GM19240 (cell line): ENCODE results near the gene ITPR2.
"Not testable (repeated sequence)": the region's sequence is repeated elsewhere in the genome, so short reads cannot be mapped to it uniquely, and the experiment has no call there.

Source experiments
- DNase-seq: peaks from one replicate; pipeline ENCODE4 v3.0.0; 2011; ENCODE audit warnings: low spot score; ENCODE audit not compliant: insufficient read length

The ITPR2 gene

DNA sequence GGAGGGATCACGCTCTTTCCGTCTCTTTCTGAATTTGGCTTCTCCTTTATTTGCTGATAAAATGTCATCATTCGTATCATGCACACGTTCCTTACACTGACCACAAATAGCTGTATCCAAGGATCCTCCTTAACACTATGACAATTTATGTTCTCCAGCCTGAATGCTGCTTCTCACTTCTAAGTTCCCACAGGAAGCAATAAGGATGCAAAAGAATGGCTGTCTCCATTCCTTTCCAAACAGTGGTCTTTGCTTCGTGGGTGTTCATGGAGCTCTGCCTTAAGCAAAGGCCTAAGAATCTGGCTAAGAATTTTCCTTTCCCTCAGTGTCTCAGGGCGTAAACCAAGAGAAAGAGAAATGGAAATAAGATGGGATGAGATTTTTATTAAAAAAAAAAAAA lies 200.2 kb downstream of the ITPR2 start:
- DNase-seq: no peak

DNA sequence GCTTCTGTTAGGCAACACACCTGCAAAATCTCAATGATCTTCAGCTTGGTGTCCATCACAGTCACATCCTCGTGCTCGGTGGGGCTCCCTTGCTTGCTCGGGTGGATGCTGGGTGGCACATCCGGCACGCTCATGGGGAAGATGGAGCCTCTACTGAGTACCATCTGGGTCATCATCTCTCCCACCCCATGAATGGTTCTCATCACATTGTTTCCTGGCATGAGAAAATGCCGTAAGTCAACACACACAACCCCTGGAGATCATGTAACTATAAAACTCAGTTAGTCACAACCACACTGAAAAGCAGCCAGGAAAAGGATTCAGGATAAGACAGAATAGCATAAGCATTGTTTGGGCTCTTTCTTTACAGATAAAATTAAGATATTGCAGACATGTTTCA lies 201.1 kb downstream of the ITPR2 start:
- DNase-seq: no peak

DNA sequence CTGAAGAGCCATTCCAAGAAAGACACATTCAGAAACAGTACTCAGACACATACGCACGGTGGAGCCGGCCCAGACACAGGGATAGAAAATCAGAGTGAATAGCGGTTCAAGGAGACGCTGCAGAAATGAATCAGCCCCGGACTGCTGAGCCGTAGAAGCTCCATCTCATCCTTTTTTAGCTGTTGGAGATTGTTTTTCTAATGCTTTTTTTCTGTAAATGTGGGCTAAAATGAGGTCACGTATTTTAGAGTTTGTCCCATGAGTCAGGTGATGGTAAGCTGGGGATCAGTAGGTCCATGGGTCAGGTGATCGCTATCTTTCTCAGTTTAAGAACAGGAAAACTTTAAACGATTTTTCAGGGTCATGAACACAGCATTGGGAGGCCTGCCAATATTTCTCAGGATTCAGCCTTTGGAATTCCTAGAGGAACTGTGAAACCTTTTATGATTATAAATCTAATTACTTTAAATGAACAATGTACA lies 202.4 kb downstream of the ITPR2 start:
- DNase-seq: no peak

DNA sequence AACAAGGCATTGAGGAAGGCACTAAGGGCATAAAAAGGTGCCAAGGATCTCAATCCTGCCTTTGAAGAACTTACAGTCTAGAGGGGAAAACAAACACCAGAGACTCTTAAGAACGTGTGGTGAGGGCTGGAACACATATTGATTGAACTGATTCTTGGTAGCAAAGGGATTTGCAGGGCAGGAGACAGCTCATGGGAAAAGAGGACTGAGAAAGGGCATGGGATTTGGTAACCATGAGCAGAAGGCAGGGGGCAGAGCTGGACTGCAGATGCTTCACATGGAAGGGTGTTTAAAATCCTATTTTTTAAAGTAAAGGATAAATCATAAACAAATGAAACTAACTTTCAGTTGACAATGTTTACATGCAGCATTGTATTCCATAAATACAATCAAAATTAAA lies 203.1 kb downstream of the ITPR2 start:
- no peak for DNase-seq

DNA sequence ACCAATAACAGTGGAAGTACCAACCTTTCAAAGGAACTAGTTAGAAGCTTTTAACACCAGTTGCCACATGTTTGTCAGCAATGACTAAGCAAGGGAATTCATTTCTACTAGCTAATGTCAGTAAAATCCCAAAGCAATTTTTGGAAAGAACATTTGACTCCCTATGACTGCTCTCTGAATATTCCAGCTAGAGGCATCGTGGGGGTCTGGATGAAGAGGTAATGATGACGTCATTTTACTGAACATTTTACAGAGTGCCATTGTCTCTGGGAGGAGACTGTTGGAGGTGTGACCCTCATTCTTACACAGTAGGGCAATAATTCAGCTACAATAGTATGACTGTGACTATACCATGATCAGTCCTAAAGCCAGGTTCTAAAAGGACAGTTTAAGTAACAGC lies 204.8 kb downstream of the ITPR2 start:
- no peak for DNase-seq

DNA sequence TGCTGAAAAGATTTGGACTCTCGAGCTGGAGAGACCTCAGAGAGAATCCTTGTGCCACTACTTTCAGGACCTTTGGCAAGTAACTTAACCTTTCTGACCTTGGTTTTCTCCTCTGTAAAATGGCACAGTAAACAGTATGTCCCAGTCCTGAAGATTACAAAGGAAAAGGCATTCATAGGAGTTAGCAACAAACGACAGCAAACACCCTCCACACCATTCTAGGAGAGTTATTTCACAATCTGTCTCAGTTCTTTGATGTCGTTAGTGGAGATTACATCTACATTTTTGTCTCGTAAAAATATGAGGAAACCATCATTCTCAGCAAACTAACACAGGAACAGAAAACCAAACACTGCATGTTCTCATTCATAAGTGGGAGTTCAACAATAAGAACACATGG lies 205.7 kb downstream of the ITPR2 start:
- DNase-seq: no peak

DNA sequence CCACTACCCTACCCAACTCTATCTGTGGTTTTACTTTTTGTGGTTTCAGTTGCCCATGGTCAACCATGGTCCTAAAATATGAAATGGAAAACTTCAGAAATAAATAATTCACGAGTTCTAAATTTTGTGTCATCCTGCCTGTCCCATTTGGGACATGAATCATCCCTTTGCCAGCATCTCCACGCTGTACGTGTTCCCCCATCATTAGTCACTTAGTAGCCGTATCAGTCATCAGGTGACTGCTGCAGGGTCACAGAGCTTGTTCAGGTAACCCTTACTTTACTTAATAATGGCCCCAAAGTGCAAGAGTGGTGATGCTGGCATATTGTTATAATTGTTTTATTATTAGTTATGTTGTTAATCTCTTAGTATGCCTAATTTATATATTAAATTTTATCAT lies 209.9 kb downstream of the ITPR2 start:
- DNase-seq: no peak

DNA sequence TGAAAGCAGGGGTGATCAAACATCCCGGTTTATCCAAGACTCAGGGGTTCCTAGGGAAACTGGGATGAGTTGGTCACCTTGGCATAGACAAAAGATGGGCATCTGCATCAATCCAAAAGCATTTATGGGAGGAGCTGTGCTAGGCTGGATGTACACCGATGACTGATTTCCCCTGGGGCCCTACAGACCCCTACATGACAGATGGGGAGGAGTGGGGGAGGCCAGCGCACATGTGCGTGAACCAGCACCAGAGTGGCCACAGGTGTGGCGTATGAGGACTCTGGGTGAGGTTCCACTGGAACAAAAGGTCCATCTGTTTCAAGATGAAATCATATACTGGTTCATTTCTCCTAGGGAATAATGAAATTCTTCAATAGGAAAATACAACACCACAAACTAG lies 210.4 kb downstream of the ITPR2 start:
- DNase-seq: no peak

DNA sequence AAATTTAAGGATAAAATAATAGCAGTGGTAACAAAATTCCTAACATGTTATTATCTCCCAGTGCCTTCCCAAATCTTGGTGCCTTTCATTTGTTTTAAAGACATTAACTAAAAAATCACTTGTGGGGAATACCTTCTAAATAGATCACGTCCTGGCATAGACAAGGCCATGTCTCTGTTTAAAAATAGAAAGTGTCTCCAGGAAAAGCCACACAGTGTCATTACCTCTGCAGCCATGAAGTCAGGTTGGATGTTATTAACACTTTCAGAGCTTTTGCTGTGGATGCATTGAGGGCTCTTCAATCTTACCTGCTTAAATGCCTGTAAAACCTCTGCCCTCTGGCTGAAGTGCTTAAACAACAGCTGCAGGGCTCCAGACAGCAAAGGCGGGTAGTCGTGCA lies 211.1 kb downstream of the ITPR2 start:
- DNase-seq: no peak

DNA sequence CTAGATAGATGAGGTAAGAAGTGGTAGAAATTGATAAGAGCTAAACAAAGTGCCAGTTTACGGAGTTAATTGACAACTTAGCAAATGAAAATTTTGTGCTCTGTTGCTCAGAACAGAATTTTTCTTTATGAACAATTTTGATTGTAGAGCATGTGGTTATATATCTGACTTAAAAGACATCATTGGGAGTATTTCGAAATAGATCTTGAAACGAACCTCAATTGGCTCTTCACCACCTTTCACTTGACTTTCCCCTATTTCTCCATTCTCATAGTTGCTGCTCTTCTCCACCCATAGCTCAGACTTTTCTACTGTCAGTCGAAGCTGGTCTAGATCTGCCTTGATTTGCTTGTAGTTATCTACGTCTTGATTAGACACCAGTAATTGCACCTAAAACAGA lies 212.1 kb downstream of the ITPR2 start:
- no peak for DNase-seq

DNA sequence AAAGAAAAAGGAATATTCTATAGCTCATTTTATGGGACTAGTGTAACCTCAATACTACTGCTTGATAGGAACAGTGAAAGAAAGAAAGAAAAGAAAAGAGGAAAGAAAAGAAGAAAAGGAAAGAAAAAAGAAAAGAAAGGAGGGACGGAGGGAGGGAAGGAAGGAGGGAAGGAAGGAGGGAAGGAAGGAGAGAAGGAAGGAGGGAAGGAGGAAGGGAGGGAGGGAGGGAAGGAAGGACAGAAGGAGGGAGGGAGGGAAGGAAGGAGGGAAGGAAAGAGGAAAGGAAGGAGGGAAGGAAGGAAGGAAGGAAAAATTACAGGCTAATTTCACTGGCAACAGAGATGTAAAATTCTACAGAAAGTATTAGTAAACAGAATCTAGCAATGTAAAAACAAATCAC lies 215.5 kb downstream of the ITPR2 start:
- DNase-seq: no peak

DNA sequence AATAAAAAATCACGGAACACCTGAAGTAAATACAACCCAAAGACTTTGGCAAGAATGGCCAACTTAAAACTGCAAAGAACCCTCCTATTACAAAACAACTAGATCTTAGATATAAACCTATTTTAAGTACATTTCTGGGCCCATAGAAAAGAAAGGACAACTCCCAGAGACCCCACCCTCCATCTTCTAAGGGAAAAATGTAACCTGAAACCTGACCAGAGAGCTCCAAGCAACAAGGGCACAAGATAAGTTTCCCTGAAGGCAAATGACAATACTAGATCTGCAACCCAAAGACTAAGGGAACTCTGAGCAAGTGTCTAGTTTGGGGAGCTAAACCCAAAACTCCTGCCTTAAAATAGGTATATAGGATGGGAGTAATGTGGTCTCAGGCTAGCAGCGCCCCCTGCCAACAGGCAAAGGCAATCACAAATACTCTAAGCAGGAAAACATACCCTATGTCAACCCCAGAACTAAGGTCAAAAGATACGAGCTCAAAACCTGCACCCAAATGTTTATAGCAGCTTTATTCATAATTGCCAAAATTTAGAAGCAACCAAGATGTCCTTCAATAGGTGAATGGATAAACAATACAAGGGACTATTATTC lies 218.9 kb downstream of the ITPR2 start:
- DNase-seq: no peak

DNA sequence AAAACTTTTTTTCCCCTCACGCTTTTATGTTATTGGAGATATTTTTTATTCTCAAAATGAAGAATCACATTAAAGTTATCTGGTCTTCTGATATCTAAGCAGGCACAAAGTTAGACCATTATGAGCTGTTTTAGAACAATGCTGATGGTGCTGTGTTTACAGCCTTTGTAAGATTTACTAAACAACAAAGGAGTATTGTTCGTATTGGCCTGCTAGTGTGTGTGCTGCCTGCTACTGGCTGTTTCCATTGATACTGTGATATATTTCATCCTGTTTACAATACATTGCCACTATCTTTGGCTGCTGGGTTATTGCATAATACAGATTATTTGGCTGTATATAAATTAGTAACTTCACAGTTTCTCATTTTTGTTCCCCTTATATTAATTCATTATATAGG lies 220.8 kb downstream of the ITPR2 start:
- DNase-seq: no peak

DNA sequence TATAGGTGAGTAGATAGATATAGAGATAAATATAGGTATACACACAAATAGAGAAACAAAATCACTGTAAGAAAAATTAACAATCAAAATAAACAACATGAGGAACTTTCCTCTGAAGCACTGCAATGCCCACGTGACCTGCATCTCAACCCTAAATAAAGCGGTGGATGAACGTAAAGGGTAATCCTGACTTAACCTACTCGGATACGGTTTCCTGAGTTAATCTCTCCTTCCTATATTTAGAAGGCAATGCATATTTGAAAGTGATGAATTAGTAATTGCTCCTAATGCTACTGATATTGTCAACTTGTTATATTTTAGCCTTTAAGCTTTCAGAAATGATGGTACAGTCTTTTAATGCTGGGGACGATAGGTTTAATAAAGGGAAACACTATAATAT lies 221.4 kb downstream of the ITPR2 start:
- no peak for DNase-seq

DNA sequence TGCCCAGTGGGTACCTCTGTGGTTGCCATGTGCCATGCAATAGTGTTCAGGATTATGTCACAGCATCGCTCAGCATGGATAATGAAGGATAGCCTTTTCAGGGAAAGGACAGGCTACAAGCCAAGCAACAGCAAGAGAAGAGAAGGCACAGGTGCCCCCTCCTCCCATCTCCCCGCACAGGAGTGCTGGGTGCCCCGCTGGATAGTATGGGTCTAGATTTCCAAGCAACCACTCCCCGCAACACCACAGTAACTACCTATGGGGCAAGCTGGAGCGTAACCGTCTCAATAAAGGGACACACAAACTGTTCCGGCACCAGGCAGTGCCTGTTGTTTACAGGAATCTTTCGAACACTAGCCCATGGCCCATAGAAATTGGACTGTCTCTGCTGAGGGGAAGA lies 222.2 kb downstream of the ITPR2 start:
- no peak for DNase-seq

DNA sequence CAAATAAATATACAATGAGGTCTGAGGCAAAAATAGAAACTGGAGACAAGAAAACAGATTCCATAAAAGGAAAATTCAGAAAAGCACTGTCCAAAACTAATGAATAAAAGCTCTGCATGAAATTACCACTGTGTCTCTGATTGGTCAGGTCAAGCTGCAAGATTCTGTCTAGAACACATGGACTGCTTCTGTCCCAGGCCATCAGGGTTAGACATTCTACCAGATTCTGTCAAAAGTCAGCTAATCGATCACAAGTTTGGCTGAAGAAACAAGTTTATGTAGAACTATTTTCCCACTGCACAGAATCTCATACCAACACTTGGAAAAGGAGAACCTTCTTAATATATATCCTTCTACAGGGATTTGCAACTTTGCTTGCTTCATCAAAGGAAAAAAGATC lies 223.0 kb downstream of the ITPR2 start:
- no peak for DNase-seq

DNA sequence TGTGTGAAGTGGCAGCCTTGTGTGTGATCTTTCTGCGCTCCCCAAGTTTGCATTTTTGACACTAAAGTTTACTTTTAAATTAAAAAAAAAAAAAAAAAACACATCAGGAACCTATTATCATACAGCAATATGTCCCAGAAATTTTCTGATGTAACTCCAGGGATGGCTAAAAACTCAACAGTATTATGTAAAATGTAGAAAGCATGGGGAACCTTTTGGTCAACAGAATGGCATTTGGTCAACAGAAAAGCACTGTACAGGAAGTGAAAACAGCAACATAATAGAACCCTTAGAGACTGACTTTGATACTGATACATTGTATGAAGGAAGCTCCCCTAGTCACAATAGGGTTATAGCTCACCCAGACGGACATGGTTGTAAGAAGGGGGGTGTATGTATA lies 224.3 kb downstream of the ITPR2 start:
- no peak for DNase-seq

DNA sequence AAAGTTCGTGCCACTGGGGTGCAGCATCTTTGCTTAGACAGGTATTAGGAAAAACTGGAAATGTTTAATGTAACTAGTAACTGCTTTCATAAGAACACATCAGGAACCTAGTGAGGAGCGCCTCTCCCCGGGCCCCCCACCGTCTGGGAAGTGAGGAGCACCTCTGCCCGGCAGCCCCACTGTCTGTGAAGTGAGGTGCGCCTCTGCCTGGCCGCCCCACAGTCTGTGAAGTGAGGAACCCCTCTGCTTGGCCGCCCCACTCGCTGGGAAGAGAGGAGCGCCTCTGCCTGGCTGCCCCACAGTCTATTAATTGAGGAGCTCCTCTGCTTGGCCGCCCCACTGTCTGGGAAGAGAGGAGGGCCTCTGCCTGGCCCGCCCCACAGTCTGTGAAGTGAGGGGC lies 224.7 kb downstream of the ITPR2 start:
- no peak for DNase-seq

DNA sequence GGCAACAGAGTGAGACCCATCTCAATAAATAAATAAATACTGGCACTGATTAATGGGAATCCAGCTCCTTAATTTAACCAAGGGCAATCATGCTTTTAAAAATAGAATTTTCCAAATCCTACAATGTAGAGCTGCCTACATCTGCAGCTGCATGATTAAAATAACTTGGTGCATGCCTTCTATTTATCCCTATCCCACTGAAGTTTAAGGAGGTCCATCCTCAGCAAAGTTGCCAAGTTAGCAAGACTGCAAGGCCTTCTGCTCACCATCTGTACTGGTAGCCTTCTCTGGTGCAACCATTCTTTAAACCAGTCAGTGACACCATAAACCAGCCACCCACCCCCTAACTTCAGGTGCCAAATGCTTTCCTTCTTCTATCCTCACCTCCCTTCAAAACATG lies 226.1 kb downstream of the ITPR2 start:
- DNase-seq: no peak

DNA sequence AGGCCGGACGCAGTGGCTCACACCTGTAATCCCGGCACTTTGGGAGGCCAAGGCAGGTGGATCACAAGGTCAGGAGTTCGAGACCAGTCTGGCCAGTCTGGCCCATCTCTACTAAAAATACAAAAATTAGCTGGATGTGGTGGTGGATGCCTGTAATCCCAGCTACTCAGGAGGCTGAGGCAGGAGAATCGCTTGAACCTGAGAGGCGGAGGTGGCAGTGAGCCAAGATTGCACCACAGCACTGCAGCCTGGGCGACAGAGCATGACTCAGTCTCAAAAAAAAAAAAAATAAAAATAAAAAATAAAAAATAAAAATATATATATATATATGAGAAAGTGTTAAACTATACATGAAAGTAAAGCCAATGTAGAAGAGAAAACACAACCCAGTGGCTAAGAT lies 228.2 kb downstream of the ITPR2 start:
- not testable (repeated sequence) for DNase-seq

DNA sequence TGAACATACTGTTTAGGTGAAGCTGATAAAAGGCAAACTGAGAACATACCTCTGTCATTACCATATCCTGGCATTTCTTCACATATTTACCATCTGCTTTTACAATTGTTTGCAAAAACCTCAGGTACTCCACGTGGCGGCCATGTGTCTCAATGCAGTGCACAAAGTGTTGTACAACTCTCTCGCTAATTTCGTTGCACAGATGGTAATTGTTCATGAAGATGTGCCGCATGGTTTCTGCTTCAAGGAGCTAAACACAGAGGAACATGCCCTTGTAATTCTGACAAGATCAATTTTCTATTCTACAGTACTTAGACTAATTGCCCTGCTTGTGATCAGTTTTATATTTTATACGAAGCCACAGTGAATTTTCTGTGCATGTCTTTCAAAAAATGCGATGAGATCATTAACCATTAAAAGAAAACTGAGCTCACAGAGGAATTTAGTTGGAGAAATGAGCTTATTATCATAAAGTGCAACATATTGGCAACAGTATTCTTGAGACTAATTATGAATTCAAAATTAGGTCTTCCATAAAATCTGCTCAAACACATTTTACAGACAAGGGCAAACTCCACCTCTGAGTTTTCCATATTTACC lies 233.8 kb downstream of the ITPR2 start:
- DNase-seq: no peak

DNA sequence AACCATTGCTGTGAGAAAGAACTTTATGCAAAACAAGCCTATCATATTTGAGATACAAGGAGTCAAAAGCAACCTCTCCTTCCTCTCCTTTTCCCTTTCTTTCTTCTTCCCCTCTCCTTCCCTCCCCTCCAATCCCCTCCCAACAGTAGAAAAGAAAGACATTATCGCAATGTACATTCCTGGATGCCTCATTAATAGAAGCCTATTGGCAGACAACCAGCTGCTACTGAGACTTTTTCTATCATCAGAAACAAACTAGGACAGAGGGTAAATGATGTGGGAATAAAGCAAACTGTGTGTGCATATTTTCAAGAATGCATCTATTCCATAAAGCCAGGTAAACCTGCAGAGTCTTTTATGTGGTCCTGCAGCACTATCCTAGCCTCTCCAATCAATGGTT lies 237.2 kb downstream of the ITPR2 start:
- DNase-seq: no peak

DNA sequence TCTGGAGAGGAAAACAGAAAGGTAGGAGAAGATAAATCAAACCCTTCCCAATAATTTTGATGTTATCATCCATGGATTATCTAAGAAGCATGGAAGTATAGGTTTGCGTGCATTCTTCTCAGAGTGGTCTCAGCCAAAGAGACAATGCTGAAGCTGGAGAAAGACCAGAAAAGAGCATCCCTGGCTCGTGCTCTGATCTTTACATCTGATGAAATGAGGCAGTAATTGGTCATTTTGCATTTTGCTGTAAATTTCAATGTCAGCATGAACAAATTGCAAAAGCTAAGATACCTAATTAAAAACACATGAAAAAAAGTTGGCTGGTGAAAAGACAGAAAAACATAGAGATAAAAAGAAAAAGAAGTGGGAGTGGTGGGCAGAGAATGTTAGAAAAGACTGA lies 252.4 kb downstream of the ITPR2 start:
- DNase-seq: no peak

DNA sequence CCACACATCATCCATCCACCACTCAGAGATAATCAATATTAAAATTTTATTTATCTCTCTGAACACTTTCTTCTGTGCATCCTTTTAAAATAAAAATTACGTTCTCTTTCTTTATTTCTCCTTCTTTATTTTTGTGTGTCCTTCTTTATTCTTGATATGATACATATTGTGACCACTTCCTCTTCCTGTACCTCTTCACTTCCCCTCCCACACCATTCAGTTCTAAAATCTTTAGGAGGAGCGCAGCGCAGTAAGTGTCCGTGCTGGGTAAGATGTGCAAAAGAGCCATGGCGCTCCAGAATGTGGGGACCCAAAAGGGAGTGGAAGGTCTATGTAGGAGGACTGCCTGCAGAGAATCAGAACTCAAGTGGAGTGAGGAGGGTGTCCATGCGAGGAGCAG lies 256.7 kb downstream of the ITPR2 start:
- no peak for DNase-seq
